ENCODE data around the gene RAB27A. TPM values are rescaled to one million over a fixed set of nuclear protein-coding genes. Genes with fewer than 3 reads are reported as not detected.
A peak's percentile ranks its signal among the peaks of the same experiment; 100 is the strongest.

Gene RAB27A
- total and polyA plus RNA-seq, 9 of the 15 experiments (the other 6 are each of a cell fraction or from before 2014, with no cell fraction given) = 31.5 to 171 (median 80.4) TPM

- no peak for TF ChIP-seq GTF2B (IDR thresholded peaks at IDR 0.05; ENCODE audit: extremely low read depth, insufficient read length)
- TF ChIP-seq, protein P1, sequence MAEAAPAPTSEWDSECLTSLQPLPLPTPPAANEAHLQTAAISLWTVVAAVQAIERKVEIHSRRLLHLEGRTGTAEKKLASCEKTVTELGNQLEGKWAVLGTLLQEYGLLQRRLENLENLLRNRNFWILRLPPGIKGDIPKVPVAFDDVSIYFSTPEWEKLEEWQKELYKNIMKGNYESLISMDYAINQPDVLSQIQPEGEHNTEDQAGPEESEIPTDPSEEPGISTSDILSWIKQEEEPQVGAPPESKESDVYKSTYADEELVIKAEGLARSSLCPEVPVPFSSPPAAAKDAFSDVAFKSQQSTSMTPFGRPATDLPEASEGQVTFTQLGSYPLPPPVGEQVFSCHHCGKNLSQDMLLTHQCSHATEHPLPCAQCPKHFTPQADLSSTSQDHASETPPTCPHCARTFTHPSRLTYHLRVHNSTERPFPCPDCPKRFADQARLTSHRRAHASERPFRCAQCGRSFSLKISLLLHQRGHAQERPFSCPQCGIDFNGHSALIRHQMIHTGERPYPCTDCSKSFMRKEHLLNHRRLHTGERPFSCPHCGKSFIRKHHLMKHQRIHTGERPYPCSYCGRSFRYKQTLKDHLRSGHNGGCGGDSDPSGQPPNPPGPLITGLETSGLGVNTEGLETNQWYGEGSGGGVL (CRISPR knock-in tag; IDR thresholded peaks at IDR 0.05) = no peak
- no peak for TF ChIP-seq FOSL1 (tag; conservative IDR thresholded peaks at IDR 0.05)
- peak; percentile 17; the same call in 1 of the 2 replicates for TF ChIP-seq POLR2AphosphoS5 (IDR thresholded peaks at IDR 0.05; ENCODE audit: control insufficient read depth, insufficient read depth, low read depth, low read length)
- no peak for TF ChIP-seq GATAD2A (IDR thresholded peaks at IDR 0.05)
- TF ChIP-seq ZBTB2 (IDR thresholded peaks at IDR 0.05) = no peak
- TF ChIP-seq RBM14 (IDR thresholded peaks at IDR 0.05; ENCODE audit: borderline replicate concordance, insufficient read depth, low read depth, low read length) = 0 out of 2 replicates have a peak, but pooled peaks have one; percentile 59
- no peak for TF ChIP-seq KDM4B (IDR thresholded peaks at IDR 0.05; ENCODE audit: borderline replicate concordance in 2 of 2, low read depth in 1 of 2)
- no peak for TF ChIP-seq ERF (CRISPR knock-in tag; IDR thresholded peaks at IDR 0.05)
- TF ChIP-seq XRCC5 (IDR thresholded peaks at IDR 0.05; ENCODE audit: low read depth, low read length) = no peak; the same call in 1 of the 2 replicates
- peak; percentile 15; the same call in 1 of the 2 replicates for TF ChIP-seq KLF1 (tag; IDR thresholded peaks at IDR 0.05)
- no peak for TF ChIP-seq PML (IDR thresholded peaks at IDR 0.05; ENCODE audit: low read length)
- no peak for TF ChIP-seq ZNF668 (CRISPR knock-in tag; IDR thresholded peaks at IDR 0.05)
- no peak for TF ChIP-seq ZNF583 (CRISPR knock-in tag; IDR thresholded peaks at IDR 0.05)
- TF ChIP-seq RUNX1 (IDR thresholded peaks at IDR 0.05; ENCODE audit: low read depth) = no peak
- peak in 1 of 2 experiments; percentile 73; a peak in 1 of 4 replicates for TF ChIP-seq SRF (CRISPR knock-in tag; IDR thresholded peaks at IDR 0.05)
- TF ChIP-seq NEUROD1 (IDR thresholded peaks at IDR 0.05; ENCODE audit: borderline replicate concordance, low read depth, low read length, partially characterized antibody) = no peak
- TF ChIP-seq, protein P2, sequence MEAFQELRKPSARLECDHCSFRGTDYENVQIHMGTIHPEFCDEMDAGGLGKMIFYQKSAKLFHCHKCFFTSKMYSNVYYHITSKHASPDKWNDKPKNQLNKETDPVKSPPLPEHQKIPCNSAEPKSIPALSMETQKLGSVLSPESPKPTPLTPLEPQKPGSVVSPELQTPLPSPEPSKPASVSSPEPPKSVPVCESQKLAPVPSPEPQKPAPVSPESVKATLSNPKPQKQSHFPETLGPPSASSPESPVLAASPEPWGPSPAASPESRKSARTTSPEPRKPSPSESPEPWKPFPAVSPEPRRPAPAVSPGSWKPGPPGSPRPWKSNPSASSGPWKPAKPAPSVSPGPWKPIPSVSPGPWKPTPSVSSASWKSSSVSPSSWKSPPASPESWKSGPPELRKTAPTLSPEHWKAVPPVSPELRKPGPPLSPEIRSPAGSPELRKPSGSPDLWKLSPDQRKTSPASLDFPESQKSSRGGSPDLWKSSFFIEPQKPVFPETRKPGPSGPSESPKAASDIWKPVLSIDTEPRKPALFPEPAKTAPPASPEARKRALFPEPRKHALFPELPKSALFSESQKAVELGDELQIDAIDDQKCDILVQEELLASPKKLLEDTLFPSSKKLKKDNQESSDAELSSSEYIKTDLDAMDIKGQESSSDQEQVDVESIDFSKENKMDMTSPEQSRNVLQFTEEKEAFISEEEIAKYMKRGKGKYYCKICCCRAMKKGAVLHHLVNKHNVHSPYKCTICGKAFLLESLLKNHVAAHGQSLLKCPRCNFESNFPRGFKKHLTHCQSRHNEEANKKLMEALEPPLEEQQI (IDR thresholded peaks at IDR 0.05) = no peak
- TF ChIP-seq HMG20A (CRISPR knock-in tag; conservative IDR thresholded peaks at IDR 0.05) = no peak
- TF ChIP-seq POLR2AphosphoS2 (IDR thresholded peaks at IDR 0.05; ENCODE audit: low read length) = no peak
- TF ChIP-seq MCM2 (IDR thresholded peaks at IDR 0.05; ENCODE audit: low read depth) = no peak
- TF ChIP-seq KAT8 (IDR thresholded peaks at IDR 0.05; ENCODE audit: low read depth) = no peak
- TF ChIP-seq SMARCE1 (IDR thresholded peaks at IDR 0.05) = peak; percentile 48; the same call in 1 of the 2 replicates
Measured at GRCh38 chr15:55289746-55290527, at the start of gene RAB27A (continued).
